HG03025 (cell line): ENCODE measurements around the gene ENTPD7.
"Not testable (repeated sequence)": the region's sequence is repeated elsewhere in the genome, so short reads cannot be mapped to it uniquely, and the experiment has no call there.

Experiments used
- ATAC-seq: cut with Tn5 transposase; IDR thresholded peaks from one replicate; pipeline ENCODE4 v1.9.1; 2021; ENCODE audit warnings: mild to moderate bottlenecking, moderate library complexity; ENCODE audit not compliant: unreplicated experiment, low FRiP score

The ENTPD7 gene

GRCh38 chr10:99682032-99682431 lies 22.7 kb downstream of the ENTPD7 start:
- no peak for ATAC-seq

- no peak for ATAC-seq
These were observed 23.4 kb downstream of the ENTPD7 start for GRCh38 chr10:99682752-99683151.

GRCh38 chr10:99685597-99685967 lies 26.3 kb downstream of the ENTPD7 start:
- no peak for ATAC-seq

- no peak for ATAC-seq
These were observed 30.2 kb downstream of the ENTPD7 start for GRCh38 chr10:99689461-99689860.

- no peak for ATAC-seq
These were observed 34.7 kb downstream of the ENTPD7 start for GRCh38 chr10:99693933-99694583.

- ATAC-seq = no peak
These were observed 36.5 kb downstream of the ENTPD7 start for GRCh38 chr10:99695761-99696160.

- ATAC-seq = no peak
These were observed 39.3 kb downstream of the ENTPD7 start for GRCh38 chr10:99698504-99699080.

GRCh38 chr10:99700649-99701048 lies 41.3 kb downstream of the ENTPD7 start:
- no peak for ATAC-seq

- no peak for ATAC-seq
These were observed 49.2 kb downstream of the ENTPD7 start for GRCh38 chr10:99708428-99709012.

- no peak for ATAC-seq
These were observed 50.3 kb downstream of the ENTPD7 start for GRCh38 chr10:99709480-99710229.

- ATAC-seq = no peak
These were observed 51.9 kb downstream of the ENTPD7 start for GRCh38 chr10:99711129-99711719.

- no peak for ATAC-seq
These were observed 55.1 kb downstream of the ENTPD7 start for GRCh38 chr10:99714446-99714845.

GRCh38 chr10:99720387-99720786 lies 61.1 kb downstream of the ENTPD7 start:
- ATAC-seq = no peak

GRCh38 chr10:99730026-99730425 lies 70.7 kb downstream of the ENTPD7 start:
- no peak for ATAC-seq

GRCh38 chr10:99731306-99732032 lies 72.2 kb downstream of the ENTPD7 start:
- peak; percentile 16 for ATAC-seq

- peak; percentile 91 for ATAC-seq
These were observed 72.9 kb downstream of the ENTPD7 start, which contains the start of the genes COX15 and CUTC for GRCh38 chr10:99732033-99732842. Gene COX15 (minus strand): TSS chr10:99732127. CDS start chr10:99732049, 78 bp downstream. Gene CUTC (plus strand): TSS chr10:99732234. CDS start chr10:99732349, 115 bp downstream.

- ATAC-seq = no peak
These were observed 74.1 kb downstream of the ENTPD7 start for GRCh38 chr10:99733366-99733765.

GRCh38 chr10:99734111-99734510 lies 74.8 kb downstream of the ENTPD7 start:
- ATAC-seq = not testable (repeated sequence)

- ATAC-seq = no peak
These were observed 81.0 kb downstream of the ENTPD7 start for GRCh38 chr10:99740260-99740659.
